ENCODE measurements around the gene FREY1.

DNA sequence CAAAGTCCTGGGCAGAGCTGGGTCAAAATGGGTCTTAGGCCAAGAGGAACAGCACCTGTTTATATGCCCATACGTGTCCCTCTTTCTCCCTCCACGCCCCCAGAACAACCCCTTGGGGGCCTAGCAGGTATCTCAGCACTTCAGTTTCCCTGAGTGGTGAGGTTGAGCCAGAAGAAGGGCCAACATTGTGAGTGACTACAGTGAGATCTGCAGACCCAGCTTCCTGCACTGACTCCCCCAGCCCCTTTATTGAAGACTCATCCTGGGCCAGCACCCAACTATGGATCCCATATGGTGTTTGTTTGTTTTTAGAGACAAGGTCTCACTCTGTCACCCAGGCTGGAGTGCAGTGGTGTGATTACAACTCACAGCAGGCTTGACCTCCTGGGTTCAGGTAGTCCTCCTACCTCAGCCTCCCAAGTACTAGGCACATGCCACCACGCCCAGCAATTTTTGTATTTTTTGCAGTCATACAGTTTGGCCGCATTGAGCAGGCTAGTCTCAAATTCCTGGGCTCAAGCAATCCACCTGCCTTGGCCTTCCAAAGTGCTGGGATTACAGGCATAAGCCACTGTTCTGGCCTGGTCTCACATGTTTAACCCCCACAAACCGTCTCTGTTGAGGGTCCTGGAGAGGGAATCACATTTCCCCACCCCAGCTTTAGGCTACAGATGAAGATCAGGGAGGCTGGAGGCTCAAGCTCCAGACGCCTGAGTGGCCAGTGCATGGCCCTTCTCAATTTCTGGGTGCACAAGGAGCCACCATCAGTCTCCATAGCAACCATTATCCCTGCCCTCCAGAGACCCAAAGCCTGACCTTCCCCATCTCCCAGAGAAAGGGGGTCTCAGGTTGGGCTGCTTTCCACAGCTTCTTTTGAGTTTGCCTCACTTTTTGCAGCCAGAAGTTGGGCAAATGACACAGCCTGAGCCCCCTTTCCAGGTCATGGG is 13.7 kb upstream of the FREY1 start:
- TF ChIP-seq POLR2AphosphoS5 (IDR thresholded peaks at IDR 0.05), result no peak
- TF ChIP-seq, protein P1, sequence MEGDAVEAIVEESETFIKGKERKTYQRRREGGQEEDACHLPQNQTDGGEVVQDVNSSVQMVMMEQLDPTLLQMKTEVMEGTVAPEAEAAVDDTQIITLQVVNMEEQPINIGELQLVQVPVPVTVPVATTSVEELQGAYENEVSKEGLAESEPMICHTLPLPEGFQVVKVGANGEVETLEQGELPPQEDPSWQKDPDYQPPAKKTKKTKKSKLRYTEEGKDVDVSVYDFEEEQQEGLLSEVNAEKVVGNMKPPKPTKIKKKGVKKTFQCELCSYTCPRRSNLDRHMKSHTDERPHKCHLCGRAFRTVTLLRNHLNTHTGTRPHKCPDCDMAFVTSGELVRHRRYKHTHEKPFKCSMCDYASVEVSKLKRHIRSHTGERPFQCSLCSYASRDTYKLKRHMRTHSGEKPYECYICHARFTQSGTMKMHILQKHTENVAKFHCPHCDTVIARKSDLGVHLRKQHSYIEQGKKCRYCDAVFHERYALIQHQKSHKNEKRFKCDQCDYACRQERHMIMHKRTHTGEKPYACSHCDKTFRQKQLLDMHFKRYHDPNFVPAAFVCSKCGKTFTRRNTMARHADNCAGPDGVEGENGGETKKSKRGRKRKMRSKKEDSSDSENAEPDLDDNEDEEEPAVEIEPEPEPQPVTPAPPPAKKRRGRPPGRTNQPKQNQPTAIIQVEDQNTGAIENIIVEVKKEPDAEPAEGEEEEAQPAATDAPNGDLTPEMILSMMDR (IDR thresholded peaks at IDR 0.05), result no peak

Data from stomach (tissue), 4 donors.